ENCODE measurements around the gene LEFTY1. TPM values are rescaled to one million over a fixed set of nuclear protein-coding genes. Genes with fewer than 3 reads are reported as not detected.

The LEFTY1 gene
- total and polyA plus RNA-seq, 2 of the 13 experiments (the other 11 are each of a cell fraction or from before 2014, with no cell fraction given) = 0.29 to 0.79 TPM

DNA sequence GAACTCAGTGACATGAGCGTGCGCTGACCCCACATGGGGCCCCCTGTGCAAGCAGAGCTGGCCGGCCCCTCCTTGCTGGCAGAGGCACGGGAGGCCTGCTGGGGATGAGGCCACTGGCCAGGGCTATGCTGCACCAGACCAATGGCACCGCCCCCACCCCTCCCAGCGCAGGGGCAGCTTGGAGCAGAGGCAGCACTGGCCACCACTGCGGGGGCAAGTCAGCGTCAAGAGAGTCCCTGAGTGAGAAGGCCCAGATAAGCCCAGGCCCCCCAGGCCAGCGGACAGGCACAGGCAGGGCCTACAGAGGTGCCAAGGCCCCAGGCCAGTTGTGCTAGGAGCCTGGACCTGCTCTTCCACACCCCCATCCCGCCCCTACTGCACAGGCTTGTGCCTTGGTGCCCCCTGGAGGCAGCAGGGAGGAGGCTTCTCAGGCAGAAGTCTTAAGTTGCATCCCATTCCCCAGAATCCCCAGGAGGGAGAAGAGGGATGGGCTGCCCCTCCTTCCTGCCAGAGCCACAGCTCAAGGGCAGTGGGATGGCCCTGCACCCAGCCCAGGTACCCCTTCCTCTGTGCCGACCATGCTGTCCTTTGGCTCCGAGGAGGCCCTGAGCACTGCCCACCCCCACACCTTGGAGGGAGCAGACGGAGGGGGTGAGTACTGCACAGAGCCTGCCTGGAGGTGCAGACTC, 43.2 kb downstream of the LEFTY1 start (continued):
- TF ChIP-seq, protein P1, sequence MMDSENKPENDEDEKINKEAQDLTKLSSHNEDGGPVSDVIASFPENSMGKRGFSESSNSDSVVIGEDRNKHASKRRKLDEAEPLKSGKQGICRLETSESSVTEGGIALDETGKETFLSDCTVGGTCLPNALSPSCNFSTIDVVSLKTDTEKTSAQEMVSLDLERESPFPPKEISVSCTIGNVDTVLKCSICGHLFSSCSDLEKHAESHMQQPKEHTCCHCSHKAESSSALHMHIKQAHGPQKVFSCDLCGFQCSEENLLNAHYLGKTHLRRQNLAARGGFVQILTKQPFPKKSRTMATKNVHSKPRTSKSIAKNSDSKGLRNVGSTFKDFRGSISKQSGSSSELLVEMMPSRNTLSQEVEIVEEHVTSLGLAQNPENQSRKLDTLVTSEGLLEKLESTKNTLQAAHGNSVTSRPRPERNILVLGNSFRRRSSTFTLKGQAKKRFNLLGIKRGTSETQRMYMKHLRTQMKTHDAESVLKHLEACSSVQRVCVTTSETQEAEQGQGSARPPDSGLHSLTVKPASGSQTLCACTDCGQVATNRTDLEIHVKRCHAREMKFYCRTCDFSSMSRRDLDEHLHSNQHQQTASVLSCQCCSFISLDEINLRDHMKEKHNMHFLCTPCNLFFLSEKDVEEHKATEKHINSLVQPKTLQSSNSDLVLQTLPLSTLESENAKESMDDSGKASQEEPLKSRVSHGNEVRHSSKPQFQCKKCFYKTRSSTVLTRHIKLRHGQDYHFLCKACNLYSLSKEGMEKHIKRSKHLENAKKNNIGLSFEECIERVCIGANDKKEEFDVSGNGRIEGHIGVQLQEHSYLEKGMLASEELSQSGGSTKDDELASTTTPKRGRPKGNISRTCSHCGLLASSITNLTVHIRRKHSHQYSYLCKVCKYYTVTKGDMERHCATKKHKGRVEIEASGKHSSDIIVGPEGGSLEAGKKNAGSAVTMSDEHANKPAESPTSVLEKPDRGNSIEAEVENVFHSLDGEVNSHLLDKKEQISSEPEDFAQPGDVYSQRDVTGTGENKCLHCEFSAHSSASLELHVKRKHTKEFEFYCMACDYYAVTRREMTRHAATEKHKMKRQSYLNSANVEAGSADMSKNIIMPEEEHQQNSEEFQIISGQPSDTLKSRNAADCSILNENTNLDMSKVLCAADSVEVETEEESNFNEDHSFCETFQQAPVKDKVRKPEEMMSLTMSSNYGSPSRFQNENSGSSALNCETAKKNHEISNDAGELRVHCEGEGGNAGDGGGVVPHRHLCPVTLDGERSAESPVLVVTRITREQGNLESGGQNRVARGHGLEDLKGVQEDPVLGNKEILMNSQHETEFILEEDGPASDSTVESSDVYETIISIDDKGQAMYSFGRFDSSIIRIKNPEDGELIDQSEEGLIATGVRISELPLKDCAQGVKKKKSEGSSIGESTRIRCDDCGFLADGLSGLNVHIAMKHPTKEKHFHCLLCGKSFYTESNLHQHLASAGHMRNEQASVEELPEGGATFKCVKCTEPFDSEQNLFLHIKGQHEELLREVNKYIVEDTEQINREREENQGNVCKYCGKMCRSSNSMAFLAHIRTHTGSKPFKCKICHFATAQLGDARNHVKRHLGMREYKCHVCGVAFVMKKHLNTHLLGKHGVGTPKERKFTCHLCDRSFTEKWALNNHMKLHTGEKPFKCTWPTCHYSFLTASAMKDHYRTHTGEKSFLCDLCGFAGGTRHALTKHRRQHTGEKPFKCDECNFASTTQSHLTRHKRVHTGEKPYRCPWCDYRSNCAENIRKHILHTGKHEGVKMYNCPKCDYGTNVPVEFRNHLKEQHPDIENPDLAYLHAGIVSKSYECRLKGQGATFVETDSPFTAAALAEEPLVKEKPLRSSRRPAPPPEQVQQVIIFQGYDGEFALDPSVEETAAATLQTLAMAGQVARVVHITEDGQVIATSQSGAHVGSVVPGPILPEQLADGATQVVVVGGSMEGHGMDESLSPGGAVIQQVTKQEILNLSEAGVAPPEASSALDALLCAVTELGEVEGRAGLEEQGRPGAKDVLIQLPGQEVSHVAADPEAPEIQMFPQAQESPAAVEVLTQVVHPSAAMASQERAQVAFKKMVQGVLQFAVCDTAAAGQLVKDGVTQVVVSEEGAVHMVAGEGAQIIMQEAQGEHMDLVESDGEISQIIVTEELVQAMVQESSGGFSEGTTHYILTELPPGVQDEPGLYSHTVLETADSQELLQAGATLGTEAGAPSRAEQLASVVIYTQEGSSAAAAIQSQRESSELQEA (CRISPR knock-in tag; IDR thresholded peaks at IDR 0.05; ENCODE audit: not compliant biosample characterization) = no peak
- no peak for TF ChIP-seq PHF20 (CRISPR knock-in tag; IDR thresholded peaks at IDR 0.05)
- TF ChIP-seq ZIK1 (CRISPR knock-in tag; IDR thresholded peaks at IDR 0.05; ENCODE audit: borderline replicate concordance, low read depth) = no peak
- TF ChIP-seq, protein P2, sequence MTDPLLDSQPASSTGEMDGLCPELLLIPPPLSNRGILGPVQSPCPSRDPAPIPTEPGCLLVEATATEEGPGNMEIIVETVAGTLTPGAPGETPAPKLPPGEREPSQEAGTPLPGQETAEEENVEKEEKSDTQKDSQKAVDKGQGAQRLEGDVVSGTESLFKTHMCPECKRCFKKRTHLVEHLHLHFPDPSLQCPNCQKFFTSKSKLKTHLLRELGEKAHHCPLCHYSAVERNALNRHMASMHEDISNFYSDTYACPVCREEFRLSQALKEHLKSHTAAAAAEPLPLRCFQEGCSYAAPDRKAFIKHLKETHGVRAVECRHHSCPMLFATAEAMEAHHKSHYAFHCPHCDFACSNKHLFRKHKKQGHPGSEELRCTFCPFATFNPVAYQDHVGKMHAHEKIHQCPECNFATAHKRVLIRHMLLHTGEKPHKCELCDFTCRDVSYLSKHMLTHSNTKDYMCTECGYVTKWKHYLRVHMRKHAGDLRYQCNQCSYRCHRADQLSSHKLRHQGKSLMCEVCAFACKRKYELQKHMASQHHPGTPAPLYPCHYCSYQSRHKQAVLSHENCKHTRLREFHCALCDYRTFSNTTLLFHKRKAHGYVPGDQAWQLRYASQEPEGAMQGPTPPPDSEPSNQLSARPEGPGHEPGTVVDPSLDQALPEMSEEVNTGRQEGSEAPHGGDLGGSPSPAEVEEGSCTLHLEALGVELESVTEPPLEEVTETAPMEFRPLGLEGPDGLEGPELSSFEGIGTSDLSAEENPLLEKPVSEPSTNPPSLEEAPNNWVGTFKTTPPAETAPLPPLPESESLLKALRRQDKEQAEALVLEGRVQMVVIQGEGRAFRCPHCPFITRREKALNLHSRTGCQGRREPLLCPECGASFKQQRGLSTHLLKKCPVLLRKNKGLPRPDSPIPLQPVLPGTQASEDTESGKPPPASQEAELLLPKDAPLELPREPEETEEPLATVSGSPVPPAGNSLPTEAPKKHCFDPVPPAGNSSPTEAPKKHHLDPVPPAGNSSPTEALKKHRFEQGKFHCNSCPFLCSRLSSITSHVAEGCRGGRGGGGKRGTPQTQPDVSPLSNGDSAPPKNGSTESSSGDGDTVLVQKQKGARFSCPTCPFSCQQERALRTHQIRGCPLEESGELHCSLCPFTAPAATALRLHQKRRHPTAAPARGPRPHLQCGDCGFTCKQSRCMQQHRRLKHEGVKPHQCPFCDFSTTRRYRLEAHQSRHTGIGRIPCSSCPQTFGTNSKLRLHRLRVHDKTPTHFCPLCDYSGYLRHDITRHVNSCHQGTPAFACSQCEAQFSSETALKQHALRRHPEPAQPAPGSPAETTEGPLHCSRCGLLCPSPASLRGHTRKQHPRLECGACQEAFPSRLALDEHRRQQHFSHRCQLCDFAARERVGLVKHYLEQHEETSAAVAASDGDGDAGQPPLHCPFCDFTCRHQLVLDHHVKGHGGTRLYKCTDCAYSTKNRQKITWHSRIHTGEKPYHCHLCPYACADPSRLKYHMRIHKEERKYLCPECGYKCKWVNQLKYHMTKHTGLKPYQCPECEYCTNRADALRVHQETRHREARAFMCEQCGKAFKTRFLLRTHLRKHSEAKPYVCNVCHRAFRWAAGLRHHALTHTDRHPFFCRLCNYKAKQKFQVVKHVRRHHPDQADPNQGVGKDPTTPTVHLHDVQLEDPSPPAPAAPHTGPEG (CRISPR knock-in tag; IDR thresholded peaks at IDR 0.05) = no peak
- no peak for TF ChIP-seq MXI1 (IDR thresholded peaks at IDR 0.05; ENCODE audit: borderline replicate concordance, low read depth, low read length)
- no peak for TF ChIP-seq BHLHE40 (IDR thresholded peaks at IDR 0.05; ENCODE audit: low read length)
- TF ChIP-seq, protein P3, sequence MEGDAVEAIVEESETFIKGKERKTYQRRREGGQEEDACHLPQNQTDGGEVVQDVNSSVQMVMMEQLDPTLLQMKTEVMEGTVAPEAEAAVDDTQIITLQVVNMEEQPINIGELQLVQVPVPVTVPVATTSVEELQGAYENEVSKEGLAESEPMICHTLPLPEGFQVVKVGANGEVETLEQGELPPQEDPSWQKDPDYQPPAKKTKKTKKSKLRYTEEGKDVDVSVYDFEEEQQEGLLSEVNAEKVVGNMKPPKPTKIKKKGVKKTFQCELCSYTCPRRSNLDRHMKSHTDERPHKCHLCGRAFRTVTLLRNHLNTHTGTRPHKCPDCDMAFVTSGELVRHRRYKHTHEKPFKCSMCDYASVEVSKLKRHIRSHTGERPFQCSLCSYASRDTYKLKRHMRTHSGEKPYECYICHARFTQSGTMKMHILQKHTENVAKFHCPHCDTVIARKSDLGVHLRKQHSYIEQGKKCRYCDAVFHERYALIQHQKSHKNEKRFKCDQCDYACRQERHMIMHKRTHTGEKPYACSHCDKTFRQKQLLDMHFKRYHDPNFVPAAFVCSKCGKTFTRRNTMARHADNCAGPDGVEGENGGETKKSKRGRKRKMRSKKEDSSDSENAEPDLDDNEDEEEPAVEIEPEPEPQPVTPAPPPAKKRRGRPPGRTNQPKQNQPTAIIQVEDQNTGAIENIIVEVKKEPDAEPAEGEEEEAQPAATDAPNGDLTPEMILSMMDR (CRISPR knock-in tag; IDR thresholded peaks at IDR 0.05) = peak; percentile 93
- no peak for TF ChIP-seq NFE2L2 (IDR thresholded peaks at IDR 0.05; ENCODE audit: low read length)
- TF ChIP-seq SUZ12 (IDR thresholded peaks at IDR 0.05; ENCODE audit: low read depth, low read length) = no peak
- TF ChIP-seq SP2 (CRISPR knock-in tag; IDR thresholded peaks at IDR 0.05) = no peak
- TF ChIP-seq ZNF879 (CRISPR knock-in tag; IDR thresholded peaks at IDR 0.05) = no peak
- no peak for TF ChIP-seq ZNF274 (CRISPR knock-in tag; IDR thresholded peaks at IDR 0.05)
- no peak for TF ChIP-seq RARA (CRISPR knock-in tag; IDR thresholded peaks at IDR 0.05)
